HFFc6 (cell line): ENCODE data around the gene CPNE2. TPM values are rescaled to one million over a fixed set of nuclear protein-coding genes. Genes with fewer than 3 reads are reported as not detected.

Source experiments
- DNase-seq: peaks from one replicate; pipeline ENCODE4 v3.0.0-alpha.2; 2018
- H3K27ac Mint-ChIP-seq: 2 replicates; pipeline ENCODE4 v1.8.0; 2020; ENCODE audit warnings: mild to moderate bottlenecking, mixed read lengths
- H3K27me3 Mint-ChIP-seq: 2 replicates; pipeline ENCODE4 v1.8.0; 2021; ENCODE audit warnings: mild to moderate bottlenecking, moderate library complexity, mixed read lengths; ENCODE audit not compliant: insufficient read depth
- H3K36me3 Mint-ChIP-seq: 2 replicates; pipeline ENCODE4 v1.8.0; 2021; ENCODE audit warnings: low read depth, mixed read lengths
- H3K4me1 Mint-ChIP-seq: 2 replicates; pipeline ENCODE4 v1.8.0; 2020; ENCODE audit warnings: low read depth, mixed read lengths
- H3K4me3 Mint-ChIP-seq: 2 replicates; pipeline ENCODE4 v1.8.0; 2020; ENCODE audit warnings: mild to moderate bottlenecking, moderate library complexity, mixed read lengths
- H3K9me3 Mint-ChIP-seq: 2 replicates; pipeline ENCODE4 v1.8.0; 2020; ENCODE audit warnings: mild to moderate bottlenecking, mixed read lengths
- total RNA-seq, 6 experiments: library from RNA; stranded (reverse); fragmentation: NEBNext Ultra II Directional; extraction: Animal tissue kit (Norgen Biotek cat#: 25700); gene quantifications; 2 replicates in 1 of 6; 3 replicates in 5 of 6; pipeline ENCODE4 v1.2.3, GENCODE V29; 2021
- TF ChIP-seq, protein P1 (sequence below): fragments of 200-600 bp; sonication (generic); IDR thresholded peaks from 2 replicates; pipeline ENCODE4 v1.5.0; 2021; ENCODE audit warnings: antibody characterized with exemption, mild to moderate bottlenecking

The CPNE2 gene
- total RNA-seq, 6 experiments from 2014 or later = 13.0 to 29.6 (median 23.3) TPM

DNA sequence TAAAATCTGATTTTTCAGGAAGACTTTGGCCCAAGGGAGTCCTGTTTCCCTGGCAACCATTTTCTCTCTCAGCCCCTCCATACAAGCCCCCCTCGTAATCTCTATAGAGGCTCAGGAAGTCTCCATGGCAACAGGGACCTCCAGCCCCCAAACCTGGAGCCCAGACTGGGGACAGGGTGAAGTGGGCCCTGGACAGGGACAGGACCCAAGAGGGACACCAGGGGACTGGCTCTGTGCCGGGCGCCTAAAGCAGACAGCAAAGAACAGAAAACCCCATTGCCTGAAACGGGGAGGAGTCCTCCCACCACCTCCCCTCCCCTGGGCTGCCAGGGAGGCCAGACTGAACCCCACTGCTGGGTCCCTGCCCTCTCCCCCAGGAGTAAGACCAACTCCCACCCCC lies 40.6 kb downstream of the CPNE2 start:
- Mint-ChIP-seq H3K36me3 (no peaks in the 10 kb centered on the region), H3K27me3 (no peaks in the 10 kb centered on the region; the same call in 1 of the 2 replicates), H3K9me3 (no peaks in the 10 kb centered on the region), H3K4me3 (no peak overlapping the region), H3K4me1 (no peaks in the 10 kb centered on the region), H3K27ac (no peak overlapping the region)
- TF ChIP-seq, protein P1, sequence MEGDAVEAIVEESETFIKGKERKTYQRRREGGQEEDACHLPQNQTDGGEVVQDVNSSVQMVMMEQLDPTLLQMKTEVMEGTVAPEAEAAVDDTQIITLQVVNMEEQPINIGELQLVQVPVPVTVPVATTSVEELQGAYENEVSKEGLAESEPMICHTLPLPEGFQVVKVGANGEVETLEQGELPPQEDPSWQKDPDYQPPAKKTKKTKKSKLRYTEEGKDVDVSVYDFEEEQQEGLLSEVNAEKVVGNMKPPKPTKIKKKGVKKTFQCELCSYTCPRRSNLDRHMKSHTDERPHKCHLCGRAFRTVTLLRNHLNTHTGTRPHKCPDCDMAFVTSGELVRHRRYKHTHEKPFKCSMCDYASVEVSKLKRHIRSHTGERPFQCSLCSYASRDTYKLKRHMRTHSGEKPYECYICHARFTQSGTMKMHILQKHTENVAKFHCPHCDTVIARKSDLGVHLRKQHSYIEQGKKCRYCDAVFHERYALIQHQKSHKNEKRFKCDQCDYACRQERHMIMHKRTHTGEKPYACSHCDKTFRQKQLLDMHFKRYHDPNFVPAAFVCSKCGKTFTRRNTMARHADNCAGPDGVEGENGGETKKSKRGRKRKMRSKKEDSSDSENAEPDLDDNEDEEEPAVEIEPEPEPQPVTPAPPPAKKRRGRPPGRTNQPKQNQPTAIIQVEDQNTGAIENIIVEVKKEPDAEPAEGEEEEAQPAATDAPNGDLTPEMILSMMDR = no peak
- no peak for DNase-seq

DNA sequence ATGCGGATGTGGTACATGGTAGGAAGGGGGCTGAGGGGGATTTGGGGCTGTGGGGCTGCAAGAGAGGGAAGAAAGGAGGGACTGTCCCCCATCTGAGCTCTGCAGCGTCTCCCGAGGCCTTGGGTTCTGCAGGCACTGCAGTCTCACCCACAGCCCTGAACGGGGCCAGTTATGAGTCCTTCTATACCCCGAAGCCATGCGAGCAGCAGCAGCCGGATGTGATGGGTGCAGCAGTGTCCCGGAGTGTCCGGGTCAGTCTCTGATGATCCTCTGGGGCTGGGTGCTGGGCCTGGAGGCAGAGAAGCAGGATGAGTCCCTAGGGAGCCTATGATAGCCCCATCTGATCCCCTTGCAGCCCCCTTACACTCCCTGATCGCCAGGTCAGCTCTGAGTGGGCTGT lies 41.5 kb downstream of the CPNE2 start:
- H3K4me1 Mint-ChIP-seq = no peaks in the 10 kb centered on the region
- DNase-seq = no peak
- TF ChIP-seq, protein P1 = no peak
- no peaks in the 10 kb centered on the region; the same call in 1 of the 2 replicates for H3K27me3 Mint-ChIP-seq
- no peaks in the 10 kb centered on the region for H3K36me3 Mint-ChIP-seq
- H3K4me3 Mint-ChIP-seq = no peak overlapping the region
- H3K27ac Mint-ChIP-seq = no peak overlapping the region
- no peaks in the 10 kb centered on the region for H3K9me3 Mint-ChIP-seq

DNA sequence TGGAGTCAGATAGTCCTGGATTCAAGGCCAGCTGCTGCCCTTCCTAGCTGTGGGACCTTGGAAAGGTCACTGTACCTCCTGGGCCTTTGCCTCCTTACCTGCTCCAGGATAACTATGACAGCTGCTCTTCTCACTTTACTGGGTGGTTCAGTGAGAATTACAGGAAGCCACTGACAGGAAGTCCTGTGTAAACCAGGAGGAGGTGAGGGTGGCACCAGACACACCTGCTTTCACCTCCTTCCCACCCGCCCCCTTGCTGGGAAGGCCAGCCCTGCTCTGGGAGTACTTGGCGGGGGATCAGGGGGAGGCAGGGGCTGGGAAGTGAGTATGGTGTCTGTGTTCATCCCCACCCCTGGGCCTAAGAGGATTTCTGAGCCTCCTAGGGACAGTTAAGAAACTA lies 42.6 kb downstream of the CPNE2 start:
- TF ChIP-seq, protein P1 = no peak
- H3K36me3 Mint-ChIP-seq = no peaks in the 10 kb centered on the region
- H3K4me3 Mint-ChIP-seq = no peak overlapping the region
- no peak for DNase-seq
- H3K27me3 Mint-ChIP-seq = peaks cover 1% of the 10 kb centered on the region; the same call in 1 of the 2 replicates
- peaks cover 8% of the 10 kb centered on the region for H3K4me1 Mint-ChIP-seq
- H3K27ac Mint-ChIP-seq = no peak overlapping the region
- no peaks in the 10 kb centered on the region for H3K9me3 Mint-ChIP-seq

DNA sequence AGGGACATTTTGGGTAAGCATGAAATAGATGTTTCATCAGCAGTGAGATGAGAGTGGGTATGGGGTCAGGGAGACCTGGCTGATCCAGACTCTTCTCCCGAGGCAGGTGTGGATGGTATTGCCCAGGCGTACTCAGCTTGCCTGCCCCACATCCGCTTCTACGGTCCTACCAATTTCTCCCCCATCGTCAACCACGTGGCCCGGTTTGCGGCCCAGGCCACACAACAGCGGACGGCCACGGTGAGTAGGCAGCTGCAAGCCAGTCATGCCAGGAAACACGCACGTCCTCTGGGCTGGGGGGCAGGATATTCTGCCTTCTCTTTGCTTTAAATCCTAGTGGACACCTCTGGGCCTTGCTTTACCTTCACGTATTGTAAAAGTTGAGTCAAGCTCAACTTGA lies 44.7 kb downstream of the CPNE2 start:
- Mint-ChIP-seq H3K36me3 (no peaks in the 10 kb centered on the region), H3K27ac (no peak overlapping the region), H3K4me1 (peaks cover 12% of the 10 kb centered on the region)

DNA sequence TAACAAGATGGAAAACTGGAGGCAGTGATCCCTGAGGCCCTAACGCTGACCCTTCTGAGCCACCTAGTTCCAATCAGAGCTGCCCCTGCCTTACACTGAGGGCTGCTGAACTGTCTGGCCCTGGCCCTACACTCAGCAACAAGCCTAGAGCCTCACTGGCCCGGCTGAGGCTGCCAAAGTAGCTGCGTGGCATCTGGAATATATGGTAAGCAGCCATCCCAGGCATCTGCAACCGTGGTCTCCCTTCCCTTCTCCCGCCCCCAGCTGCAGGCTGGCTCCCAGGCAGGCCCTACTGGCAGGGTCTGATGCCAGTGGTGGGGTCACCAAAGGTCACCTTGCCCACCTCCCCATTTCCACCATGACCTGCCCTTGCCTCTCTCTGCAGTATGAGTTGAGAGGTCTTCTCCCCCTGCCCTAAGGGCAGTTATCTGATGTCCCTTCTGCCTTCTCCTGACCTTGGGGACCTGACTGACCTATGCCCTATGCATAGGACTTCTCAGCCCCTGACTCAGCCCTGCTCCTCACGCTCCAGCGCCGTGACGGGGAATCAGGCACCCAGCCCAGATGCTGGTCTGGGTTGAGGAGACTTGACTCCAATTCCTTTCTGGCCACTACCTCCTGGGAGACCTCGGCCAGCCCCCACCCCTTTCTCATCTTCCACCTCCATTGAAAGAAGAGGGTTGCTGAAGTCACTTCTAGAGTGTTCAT lies 45.3 kb downstream of the CPNE2 start:
- DNase-seq = no peak
- no peaks in the 10 kb centered on the region for H3K9me3 Mint-ChIP-seq
- H3K4me1 Mint-ChIP-seq = peaks cover 14% of the 10 kb centered on the region
- H3K36me3 Mint-ChIP-seq = no peaks in the 10 kb centered on the region
- no peak overlapping the region for H3K27ac Mint-ChIP-seq
- H3K27me3 Mint-ChIP-seq = peaks cover 1% of the 10 kb centered on the region; the same call in 1 of the 2 replicates
- H3K4me3 Mint-ChIP-seq = no peak overlapping the region
- TF ChIP-seq, protein P1 = no peak

More for the DNA sequence above, 44.7 kb downstream of the CPNE2 start:
- Mint-ChIP-seq H3K4me3 (no peak overlapping the region), H3K27me3 (peaks cover 1% of the 10 kb centered on the region; the same call in 1 of the 2 replicates), H3K9me3 (no peaks in the 10 kb centered on the region)
- no peak for DNase-seq
- TF ChIP-seq, protein P1 = no peak
